Loucy (cell line): ENCODE results near the gene TMEM121.

ENCODE experiments used
- H2AFZ ChIP-seq: fragments of 200-600 bp; sonication (generic); 2 replicates; pipeline ENCODE4 v1.6.0; 2016; ENCODE audit warnings: antibody characterized with exemption, mild to moderate bottlenecking, low read length, moderate library complexity
- H3F3A ChIP-seq: fragments of 200-600 bp; 2 replicates; pipeline ENCODE4 v1.6.0; 2016; ENCODE audit warnings: antibody characterized with exemption, low read depth, mild to moderate bottlenecking
- H3K27me3 ChIP-seq: fragments of 200-600 bp; sonication (generic); 2 replicates; pipeline ENCODE4 v1.6.1; 2014; ENCODE audit warnings: low read length, mild to moderate bottlenecking; ENCODE audit not compliant: insufficient read depth, poor library complexity, severe bottlenecking
- H3K36me3 ChIP-seq: fragments of 200-600 bp; sonication (generic); 2 replicates; pipeline ENCODE4 v1.6.1; 2016; ENCODE audit warnings: low read length; ENCODE audit not compliant: insufficient read depth
- H3K4me1 ChIP-seq: fragments of 200-600 bp; sonication (generic); 2 replicates; pipeline ENCODE4 v1.5.1; 2014; ENCODE audit warnings: low read length, mild to moderate bottlenecking; ENCODE audit not compliant: insufficient read depth, poor library complexity, severe bottlenecking
- H3K4me2 ChIP-seq: fragments of 200-600 bp; sonication (generic); 2 replicates; pipeline ENCODE4 v1.6.0; 2014; ENCODE audit warnings: antibody characterized with exemption, low read length, low read depth, mild to moderate bottlenecking; ENCODE audit not compliant: poor library complexity, severe bottlenecking
- H3K4me3 ChIP-seq: fragments of 200-600 bp; sonication (generic); 2 replicates; pipeline ENCODE4 v1.5.1; 2014; ENCODE audit warnings: low read length, mild to moderate bottlenecking, mixed read lengths; ENCODE audit not compliant: poor library complexity, severe bottlenecking
- H3K79me2 ChIP-seq: fragments of 200-600 bp; sonication (generic); 2 replicates; pipeline ENCODE4 v1.6.1; 2014; ENCODE audit warnings: low read length; ENCODE audit not compliant: insufficient read depth
- H3K9ac ChIP-seq: fragments of 200-600 bp; sonication (generic); 2 replicates; pipeline ENCODE4 v1.6.0; 2014; ENCODE audit warnings: mild to moderate bottlenecking, low read depth, low read length, moderate library complexity; ENCODE audit not compliant: poor library complexity, severe bottlenecking
- H3K9me2 ChIP-seq: fragments of 200-600 bp; sonication (generic); replicated peaks from 2 replicates; pipeline ENCODE4 v1.6.1; 2016; ENCODE audit warnings: low read depth, low read length, mixed read lengths
- H3K9me3 ChIP-seq: fragments of 200-600 bp; sonication (generic); 2 replicates; pipeline ENCODE4 v1.6.1; 2014; ENCODE audit warnings: mild to moderate bottlenecking, antibody characterized with exemption, low read length, low read depth; ENCODE audit not compliant: insufficient read depth
- H4K20me1 ChIP-seq: fragments of 200-600 bp; sonication (generic); 2 replicates; pipeline ENCODE4 v1.6.0; 2014; ENCODE audit warnings: antibody characterized with exemption, low read length, mild to moderate bottlenecking; ENCODE audit not compliant: insufficient read depth, poor library complexity, severe bottlenecking
- EZH2phosphoT487 ChIP-seq: fragments of 200-600 bp; IDR thresholded peaks from 2 replicates; pipeline ENCODE4 v1.6.1; 2018; ENCODE audit warnings: antibody characterized with exemption, mild to moderate bottlenecking, moderate library complexity, borderline replicate concordance
- TF ChIP-seq, protein P1 (sequence below): fragments of 200-600 bp; sonication (generic); conservative IDR thresholded peaks from 2 replicates; pipeline ENCODE4 v1.5.1; 2014; ENCODE audit warnings: mild to moderate bottlenecking, antibody characterized with exemption, low read length

TMEM121 gene

DNA sequence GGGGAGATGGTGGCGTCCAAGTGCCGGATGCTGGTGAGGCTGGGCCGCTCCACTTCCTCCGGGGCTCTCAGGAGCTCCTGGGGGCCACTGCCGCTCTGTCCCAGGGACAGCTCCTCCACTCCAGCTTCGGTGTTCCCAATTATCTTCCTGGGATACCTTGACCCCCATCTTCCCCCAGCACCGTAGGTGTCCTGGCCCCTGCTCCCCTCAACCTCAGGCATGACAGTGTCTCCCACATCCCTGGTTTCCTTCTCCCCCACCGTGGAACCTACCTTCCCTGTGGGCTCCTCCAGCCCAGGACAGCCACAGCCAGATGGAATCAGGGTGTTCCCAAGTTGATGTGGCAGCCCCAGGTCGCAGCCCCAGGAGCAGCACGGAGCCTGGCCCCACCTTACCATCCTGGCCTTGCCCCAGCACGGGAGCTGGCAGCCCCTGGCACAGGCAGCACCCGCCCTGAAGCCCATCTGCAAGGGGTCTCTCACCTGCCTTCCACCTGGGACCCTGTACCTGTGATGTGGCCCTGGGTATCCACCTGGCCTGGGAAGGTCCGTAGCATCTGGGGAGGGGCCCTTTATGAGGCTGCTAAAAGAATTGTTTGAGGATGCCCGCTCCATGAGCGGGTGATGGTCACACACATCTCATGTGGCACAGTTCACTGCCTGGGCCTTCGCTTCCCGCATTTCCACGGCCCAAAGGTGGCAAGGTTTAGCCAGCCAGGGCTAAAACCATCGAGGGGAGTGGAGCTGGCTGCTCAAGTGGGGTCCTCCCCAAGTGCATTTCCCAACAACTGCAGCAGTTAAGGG lies 4.1 kb downstream of the TMEM121 start:
- Histone ChIP-seq H3K9ac (no peak overlapping the region), H3K4me1 (peaks cover 12% of the 10 kb centered on the region), H3F3A (no peaks in the 10 kb centered on the region), H3K79me2 (no peaks in the 10 kb centered on the region), H3K4me2 (no peak overlapping the region), H3K36me3 (no peaks in the 10 kb centered on the region), H3K4me3 (no peak overlapping the region), H4K20me1 (no peaks in the 10 kb centered on the region), H3K9me2 (no peaks in the 10 kb centered on the region), H3K9me3 (no peaks in the 10 kb centered on the region), H3K27me3 (no peaks in the 10 kb centered on the region), H2AFZ (no peak overlapping the region)
- TF ChIP-seq, protein P1, sequence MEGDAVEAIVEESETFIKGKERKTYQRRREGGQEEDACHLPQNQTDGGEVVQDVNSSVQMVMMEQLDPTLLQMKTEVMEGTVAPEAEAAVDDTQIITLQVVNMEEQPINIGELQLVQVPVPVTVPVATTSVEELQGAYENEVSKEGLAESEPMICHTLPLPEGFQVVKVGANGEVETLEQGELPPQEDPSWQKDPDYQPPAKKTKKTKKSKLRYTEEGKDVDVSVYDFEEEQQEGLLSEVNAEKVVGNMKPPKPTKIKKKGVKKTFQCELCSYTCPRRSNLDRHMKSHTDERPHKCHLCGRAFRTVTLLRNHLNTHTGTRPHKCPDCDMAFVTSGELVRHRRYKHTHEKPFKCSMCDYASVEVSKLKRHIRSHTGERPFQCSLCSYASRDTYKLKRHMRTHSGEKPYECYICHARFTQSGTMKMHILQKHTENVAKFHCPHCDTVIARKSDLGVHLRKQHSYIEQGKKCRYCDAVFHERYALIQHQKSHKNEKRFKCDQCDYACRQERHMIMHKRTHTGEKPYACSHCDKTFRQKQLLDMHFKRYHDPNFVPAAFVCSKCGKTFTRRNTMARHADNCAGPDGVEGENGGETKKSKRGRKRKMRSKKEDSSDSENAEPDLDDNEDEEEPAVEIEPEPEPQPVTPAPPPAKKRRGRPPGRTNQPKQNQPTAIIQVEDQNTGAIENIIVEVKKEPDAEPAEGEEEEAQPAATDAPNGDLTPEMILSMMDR, result no peak
- TF ChIP-seq EZH2phosphoT487, result no peak

DNA sequence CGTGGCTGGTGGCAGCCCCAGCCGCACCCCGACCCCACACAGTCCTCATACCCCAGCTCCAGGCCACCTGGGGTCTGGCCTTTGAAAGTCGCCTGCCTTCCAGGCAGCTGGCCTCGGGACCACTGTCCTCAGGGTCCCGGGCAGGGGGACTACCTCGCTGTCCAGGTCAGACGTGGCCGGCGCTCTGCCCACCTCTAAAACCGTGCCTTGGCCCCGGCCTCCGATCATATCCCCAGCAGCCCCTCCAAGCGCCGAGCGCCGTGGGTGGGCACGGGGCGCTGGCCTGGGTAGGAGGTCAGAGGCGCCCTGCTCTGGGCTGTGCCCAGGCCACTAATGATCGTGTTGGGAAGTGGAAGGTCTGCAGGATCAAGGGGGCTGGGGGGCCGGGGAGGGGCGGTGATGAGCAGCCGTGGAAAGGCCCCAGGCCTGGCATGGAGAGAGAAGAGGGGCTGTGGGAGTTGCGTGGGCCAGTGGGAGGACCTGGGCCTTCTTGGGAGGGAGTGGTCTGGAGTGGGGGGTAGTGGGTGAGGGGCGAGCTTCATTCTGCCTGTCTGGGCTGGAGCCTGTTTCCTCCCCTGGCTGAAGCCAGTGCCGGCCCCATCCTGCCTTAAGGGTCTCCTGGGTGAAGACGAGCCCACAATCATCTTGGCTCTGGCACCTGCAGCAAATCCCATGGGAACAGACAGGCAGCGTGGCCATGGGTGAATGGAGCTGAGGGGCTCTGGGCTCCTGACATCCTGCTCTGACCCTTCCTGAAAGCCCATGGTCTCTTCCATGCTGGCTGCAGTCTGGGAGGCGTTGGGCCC lies 4.9 kb downstream of the TMEM121 start:
- Histone ChIP-seq H3K9me3 (no peaks in the 10 kb centered on the region), H3K4me2 (no peak overlapping the region), H3F3A (no peaks in the 10 kb centered on the region), H3K4me1 (peaks cover 12% of the 10 kb centered on the region), H3K79me2 (no peaks in the 10 kb centered on the region), H3K9me2 (no peaks in the 10 kb centered on the region), H3K9ac (no peak overlapping the region), H3K4me3 (no peak overlapping the region), H2AFZ (no peak overlapping the region), H4K20me1 (no peaks in the 10 kb centered on the region), H3K27me3 (no peaks in the 10 kb centered on the region), H3K36me3 (no peaks in the 10 kb centered on the region)
- TF ChIP-seq EZH2phosphoT487, result no peak
- TF ChIP-seq, protein P1, result no peak

DNA sequence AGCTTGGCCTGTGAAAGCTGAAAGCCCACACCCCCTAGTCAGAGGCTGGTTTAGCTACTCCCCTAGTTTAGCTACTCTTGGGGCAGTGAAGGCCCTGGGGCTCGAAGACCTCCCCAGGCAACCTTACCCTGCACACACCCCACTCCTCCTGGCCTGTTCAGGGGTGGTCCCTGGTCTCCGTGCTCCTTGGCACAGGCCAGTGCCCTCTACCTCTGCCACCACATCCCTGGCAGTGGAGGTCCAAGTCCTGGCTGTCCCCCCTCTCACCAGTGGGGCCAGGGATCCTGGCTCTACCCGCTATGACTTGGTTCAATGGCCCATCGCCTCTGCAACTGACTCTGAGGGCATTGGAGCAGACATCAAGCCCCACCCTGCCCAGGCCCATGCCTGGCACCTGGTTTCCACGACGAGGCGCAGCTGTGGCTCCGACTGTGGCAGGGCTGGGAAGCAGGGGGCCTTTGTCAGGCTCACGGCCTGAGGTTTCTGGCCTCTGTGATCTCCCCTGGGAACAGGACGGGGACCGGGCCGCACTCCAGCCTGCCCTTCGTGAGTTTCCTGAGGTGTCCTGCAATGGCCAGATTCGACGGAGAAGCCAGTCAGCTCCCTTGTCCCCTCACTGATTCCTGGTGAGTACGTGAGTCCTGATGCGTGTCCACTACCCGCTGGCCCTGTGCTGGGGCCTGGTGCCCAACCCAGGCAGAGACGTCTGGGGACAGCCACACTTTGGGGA lies 5.7 kb downstream of the TMEM121 start:
- Histone ChIP-seq H3K9me3 (no peaks in the 10 kb centered on the region), H3K79me2 (no peaks in the 10 kb centered on the region), H2AFZ (no peak overlapping the region), H3K27me3 (no peaks in the 10 kb centered on the region), H3K36me3 (no peaks in the 10 kb centered on the region), H3F3A (no peaks in the 10 kb centered on the region), H3K9ac (no peak overlapping the region), H3K4me2 (no peak overlapping the region), H3K4me1 (peaks cover 12% of the 10 kb centered on the region), H3K4me3 (no peak overlapping the region), H3K9me2 (no peaks in the 10 kb centered on the region), H4K20me1 (no peaks in the 10 kb centered on the region)
- TF ChIP-seq, protein P1, result no peak
- TF ChIP-seq EZH2phosphoT487, result no peak
